ENCODE results near the gene DIPK1C.

DIPK1C gene

DNA sequence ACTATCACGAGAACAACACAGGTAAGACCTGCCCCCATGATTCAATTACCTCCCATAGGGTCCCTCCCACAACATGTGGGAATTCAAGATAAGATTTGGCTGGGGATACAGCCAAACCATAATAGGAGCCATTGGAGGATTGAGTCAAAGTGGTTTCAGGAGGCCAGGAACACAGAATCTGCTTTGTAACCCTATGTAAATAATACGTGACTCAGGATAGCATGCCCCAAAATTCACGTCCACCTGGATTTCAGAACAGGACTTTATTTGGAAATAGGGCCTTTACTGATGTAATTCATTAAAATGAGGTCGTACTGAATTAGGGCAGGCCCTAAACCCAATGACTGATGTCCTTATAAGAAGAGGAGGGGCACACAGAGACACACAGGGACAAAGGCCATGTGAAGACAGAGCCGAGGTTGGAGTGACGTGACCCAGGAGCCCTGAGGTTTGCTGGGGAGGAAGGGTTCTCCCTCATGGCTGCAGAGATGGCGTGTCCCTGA is 23.1 kb upstream of the DIPK1C start:
- FAIRE-seq = no peak

GRCh38 chr18:74479486-74480148 is 22.5 kb upstream of the DIPK1C start:
- FAIRE-seq = no peak

DNA sequence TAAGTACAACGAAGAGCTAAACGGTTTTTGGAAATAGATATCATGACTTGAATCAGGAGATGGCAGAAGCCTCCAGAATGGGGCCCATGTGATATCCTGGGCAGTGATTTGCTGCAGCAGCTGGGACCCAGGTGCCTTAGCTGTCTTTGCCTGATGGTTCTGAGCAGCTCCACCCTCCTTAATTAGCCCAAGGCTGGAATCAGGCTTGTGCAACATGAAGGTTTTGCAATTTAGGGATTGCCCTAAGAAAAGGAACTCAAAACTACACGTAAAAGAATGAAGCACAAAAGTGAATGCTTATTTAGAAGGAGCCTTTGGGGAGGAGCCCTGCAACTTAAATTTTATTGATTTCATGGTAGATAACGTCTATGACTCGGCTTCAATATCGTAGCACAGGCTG is 21.8 kb upstream of the DIPK1C start:
- FAIRE-seq = no peak

- no peak for FAIRE-seq
Observed at GRCh38 chr18:74478316-74478715, 21.2 kb upstream of the DIPK1C start.

DNA sequence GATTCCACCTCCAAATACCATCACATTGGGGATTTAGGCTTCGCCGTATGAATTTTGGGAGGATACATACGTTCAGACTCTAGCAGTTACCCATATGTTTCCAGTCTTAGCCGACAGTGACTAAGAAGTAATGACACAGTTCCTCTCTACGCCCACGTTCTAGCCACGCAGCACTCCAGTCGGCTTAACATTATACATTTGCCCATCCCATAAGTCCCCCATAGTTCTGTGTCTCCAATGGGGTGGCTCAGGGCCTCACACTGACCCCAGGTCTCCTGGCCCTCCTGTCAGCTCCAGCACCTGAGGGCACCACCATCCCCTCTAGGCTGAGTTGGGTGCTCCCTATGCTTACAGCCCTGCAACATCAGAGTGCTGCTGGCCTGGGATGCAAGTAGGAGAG is 20.7 kb upstream of the DIPK1C start:
- no peak for FAIRE-seq

DNA sequence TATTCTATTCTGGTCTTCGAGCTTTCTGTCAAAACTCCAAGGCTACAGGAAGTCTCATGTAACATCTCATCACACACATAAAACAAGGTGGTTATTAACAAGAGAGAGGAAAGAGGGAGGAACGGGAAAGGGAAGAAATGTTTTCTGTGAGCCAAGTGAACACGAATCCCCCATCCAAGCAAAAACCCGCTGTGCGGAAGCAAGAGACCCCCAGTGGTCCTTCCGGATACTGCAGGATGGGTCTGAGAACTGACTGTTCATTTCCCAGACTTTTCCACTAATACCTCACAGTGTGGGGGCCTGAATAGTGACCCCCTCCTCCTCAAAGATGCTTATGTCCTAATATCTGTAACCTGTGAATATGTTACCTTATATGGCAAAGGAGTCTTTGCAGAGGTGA is 19.0 kb upstream of the DIPK1C start:
- FAIRE-seq = no peak

DNA sequence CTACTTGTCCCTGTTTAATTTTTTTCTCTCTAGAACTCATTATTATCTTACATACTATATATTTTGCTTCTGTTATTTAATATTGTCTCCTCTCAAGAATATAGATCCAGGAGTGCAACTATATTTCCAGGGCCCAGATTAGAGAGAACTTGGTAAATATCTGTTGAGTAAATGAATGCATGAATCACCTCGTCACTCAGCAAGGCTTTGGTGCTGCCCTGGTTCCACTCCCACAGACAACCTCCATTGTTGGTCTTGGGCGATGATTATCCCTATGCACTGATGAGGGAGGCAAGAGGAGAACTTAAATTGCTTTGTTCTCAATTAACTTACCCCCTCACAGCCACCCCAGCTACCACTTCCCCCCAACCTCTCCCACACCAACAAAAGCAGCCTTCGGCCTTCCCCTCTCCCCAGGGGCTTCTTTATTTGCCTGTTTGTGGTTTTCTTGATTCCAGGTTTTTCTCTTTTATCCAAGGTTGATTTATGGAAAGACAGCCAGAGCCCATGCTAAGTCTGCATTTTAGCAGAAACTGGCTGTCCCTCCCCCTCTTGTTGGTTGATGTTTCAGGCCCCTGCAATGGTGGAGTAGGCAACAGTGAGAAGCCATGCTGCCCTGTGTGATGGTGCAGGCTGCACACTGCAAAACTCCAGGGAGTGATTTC is 17.0 kb upstream of the DIPK1C start:
- no peak for FAIRE-seq

DNA sequence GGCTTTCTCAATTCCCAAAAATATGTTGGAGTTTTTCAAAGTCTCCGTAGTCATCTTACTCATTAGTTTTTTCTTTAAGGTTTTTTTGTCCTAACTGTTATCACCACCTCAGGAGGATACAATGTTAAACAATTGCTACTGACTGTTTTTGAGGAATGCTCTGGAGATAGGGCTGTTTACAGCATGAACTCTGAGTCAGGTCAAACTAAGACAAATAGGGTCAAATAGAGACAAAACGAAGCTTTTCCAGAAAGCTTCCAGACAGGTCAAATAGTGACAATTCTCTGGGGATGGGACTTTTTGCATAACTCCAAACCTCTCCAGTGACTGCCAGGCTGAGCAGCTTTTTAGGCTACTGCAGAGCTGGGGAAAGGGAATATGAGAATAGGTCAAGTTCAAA is 15.2 kb upstream of the DIPK1C start:
- no peak for FAIRE-seq

GRCh38 chr18:74468547-74469061 is 11.5 kb upstream of the DIPK1C start:
- no peak for FAIRE-seq

DNA sequence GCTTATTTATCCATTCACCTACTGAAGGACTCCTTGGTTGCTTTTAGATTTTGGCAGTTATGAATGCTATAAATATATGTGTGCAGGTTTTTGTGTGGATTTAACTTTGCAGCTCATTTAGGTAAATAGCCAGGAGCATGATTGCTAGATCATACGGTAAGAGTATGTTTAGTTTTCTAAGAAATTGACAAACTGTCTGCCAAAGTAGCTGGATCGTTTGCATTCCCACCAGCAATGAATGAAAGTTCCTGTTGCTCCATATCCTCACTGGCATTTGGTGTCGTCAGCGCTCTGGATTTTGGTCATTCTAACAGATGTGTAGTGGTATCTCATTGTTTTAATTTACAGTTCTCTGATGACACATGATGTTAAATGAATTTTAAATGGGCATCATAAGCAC is 8.7 kb upstream of the DIPK1C start:
- no peak for FAIRE-seq

- no peak for FAIRE-seq
Observed at GRCh38 chr18:74463983-74464382, 6.9 kb upstream of the DIPK1C start.

DNA sequence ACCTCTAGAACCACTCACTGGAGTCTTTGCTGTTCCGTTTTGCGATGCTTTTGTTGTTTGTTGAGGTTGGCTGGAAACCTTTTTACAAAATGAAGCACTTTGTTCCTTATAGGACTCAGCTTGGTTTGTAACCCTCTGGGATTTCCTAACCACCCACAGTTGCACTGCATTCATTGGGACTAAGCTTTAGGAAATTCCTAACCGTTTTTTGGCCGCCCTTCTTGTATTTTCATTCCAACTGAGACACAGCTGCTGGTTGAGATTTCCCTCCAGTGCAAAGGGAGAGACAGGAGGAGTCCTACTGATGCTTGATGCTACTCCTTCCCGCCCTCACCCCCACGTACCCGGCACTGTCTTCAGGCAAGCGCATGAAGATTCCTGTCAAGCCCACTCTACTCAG is 6.1 kb upstream of the DIPK1C start:
- FAIRE-seq = no peak

GRCh38 chr18:74460825-74461224 is 3.7 kb upstream of the DIPK1C start:
- no peak for FAIRE-seq

DNA sequence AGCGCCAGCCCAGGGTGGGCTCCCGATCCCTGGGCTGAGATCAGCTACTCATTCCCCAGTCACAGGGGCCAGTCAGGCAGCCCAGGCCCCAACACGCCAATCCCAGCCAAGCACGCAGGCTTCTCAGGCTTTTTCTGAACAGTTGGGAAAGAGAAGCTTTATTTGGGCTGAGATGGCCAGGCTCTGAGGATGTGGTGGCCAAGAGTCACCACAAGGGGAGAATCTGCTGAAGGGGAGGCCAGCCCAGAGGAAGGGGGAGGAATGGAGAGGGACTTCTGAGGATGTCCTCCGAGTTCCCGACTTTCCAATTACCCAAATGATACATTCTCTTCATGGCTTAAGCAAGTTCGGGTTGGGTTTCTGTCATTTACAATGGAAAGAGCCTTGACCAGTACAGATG is 2.8 kb upstream of the DIPK1C start:
- FAIRE-seq = no peak

DNA sequence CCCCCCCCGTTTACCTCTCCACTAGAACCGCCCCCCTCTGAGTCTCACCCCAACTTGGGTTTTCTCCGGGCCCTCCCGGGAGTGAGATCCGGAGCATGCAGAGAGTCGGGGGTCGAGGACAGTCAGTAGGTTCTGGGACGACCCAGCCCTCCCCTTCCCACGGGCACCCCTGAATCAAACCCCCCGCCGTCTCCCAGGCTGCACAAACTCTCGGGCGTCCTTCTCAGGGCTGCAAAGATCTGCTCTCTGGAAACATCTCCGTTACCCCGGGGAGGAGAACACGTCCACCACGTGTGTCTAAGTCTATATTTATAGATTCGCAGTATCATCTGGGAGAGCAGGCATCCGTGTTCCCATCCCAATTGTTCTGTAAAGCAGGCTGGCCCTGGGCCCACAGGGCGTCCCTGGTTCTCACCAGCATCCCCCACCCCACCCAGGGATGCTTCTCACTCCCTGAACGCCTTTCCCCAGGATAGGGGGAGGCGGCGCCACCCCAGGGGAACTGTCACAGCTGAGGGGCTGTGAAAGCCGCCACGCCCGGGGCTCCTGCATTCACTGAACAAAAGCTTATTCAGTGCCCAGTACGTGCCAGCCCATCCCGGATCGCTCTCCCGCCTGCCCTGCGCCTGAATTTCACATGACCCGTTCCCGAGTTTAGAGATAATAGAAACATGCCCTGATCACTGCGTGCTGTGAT is 765 bp upstream of the DIPK1C start:
- no peak for FAIRE-seq

DNA sequence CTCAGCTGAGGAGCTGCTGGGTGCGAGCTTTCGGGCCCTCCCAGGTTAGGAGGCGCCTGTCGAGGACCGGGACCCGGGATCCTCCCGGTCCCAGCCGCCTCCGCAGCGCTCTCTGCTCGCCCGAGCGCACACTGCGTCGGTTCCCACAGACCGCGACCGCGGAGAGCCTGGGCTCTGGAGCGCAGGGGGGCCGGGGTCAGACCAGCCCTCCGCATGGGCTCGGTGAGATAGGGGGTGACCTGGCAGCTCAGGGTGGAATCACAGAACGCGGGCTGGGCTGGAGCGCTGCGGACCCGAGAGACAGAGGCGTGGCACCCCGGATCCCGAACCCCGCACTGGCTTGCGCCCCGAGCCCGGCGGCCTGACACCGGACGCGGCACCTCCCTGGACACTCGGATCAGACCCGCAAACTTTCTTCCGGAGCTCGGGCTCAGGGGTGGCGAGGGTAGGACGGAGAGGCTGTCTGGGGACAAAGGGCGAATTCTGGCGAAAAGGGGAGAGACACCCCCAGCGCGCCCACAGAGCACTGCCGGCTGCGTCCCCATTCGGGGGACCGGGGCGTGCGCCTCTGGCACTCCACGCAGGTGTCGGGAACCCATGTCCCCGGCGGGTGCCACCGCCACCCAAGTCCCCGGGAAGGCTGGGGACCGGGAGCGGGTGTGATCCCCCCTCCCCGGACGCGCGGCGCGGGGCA is 612 bp downstream of the DIPK1C start:
- no peak for FAIRE-seq

DNA sequence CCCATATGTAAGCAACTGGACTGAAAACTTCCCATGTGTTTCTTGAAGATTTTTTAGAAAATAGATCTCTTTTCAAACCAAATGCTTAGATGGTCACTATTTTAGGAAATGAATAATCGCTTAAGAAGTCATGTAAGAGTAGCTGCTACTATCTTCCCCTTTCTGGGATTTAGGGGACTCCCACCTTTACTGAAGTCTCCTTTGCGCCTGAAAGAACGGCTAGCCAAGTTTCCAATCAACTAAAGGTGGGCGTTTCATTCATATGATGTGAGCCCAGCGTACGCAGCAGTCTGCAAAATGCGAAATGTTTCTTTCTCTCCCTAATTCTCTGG is 1.1 kb downstream of the DIPK1C start:
- no peak for FAIRE-seq

GRCh38 chr18:74455386-74455785 is 1.7 kb downstream of the DIPK1C start:
- no peak for FAIRE-seq

GRCh38 chr18:74454279-74454751 is 2.8 kb downstream of the DIPK1C start:
- FAIRE-seq = no peak

GRCh38 chr18:74453642-74454198 is 3.4 kb downstream of the DIPK1C start:
- FAIRE-seq = no peak

DNA sequence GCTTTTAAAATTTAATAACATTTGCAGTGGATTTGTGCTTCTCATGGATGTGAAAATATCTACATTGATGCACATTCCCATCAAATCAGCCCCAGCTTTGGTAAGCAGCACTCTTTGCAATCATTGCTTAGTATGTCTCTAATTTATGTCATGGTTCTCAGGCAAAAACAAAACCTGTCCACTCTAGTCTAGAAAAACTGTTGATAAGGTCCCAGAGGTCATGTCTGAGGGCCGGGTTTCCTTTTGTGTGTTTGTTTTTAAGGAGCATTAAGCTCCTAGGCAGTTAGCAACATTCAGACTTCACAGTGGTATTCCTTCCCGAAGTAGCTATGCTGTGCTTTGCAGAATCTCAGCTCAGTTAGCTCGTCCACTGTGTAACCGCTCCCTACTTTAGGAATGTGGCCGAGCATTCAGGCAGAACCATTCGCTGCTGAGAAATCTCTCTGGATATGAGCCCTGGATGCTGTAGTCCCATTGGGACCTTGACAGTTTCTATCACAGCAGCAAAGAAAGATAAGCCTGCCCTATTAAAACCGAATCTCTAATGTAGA is 4.0 kb downstream of the DIPK1C start:
- no peak for FAIRE-seq

- no peak for FAIRE-seq
Observed at GRCh38 chr18:74451148-74451547, 6.0 kb downstream of the DIPK1C start.

GRCh38 chr18:74450626-74451025 is 6.5 kb downstream of the DIPK1C start:
- FAIRE-seq = no peak

Data from G401.6 (cell line).